IPS DF 19.7 (cell line): ENCODE data around the gene CD300LF.

ENCODE experiments used
- DNase-seq: peaks from one replicate; pipeline ENCODE4 v3.0.0-alpha.2; 2013; ENCODE audit warnings: low read depth, low spot score

CD300LF gene

GRCh38 chr17:74730491-74731346, 18.0 kb upstream of the CD300LF start:
- no peak for DNase-seq

DNA sequence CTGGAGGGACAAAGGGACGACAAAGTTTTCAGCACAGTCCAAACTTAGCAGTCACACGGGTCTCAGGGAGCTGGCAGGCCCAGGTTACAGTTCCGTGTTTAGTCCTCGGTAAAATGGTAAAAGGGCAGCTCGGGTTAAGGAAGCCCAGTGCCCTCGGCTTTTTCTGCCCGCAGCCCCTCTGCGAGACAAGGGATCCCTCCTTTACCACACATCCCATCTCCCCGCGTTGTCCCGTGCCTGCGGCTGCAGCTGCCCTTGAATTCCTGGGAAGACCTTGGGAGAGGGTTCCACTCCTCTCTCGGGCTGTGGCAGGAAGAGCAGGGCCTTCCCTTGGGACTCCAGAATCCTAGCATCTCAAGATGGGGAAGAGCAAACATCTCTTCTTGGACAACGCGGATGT, 17.1 kb upstream of the CD300LF start:
- DNase-seq = no peak

- no peak for DNase-seq
These were observed 16.6 kb upstream of the CD300LF start for GRCh38 chr17:74729368-74729767.

DNA sequence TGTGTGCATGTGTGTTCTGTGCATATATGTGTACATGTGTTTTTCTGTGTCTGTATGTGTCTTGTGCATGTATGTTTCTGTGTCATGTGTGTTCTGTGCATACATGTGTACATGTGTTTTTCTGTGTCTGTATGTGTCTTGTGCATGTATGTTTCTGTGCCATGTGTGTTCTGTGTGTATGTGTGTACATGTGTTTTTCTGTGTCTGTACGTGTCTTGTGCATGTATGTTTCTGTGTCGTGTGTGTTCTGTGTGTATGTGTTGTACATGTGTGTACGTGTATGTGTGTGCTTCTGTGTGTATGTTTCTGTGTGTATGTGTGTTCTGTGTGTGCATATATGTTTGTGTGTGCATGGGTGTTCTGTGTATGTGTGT, 16.0 kb upstream of the CD300LF start:
- no peak for DNase-seq

DNA sequence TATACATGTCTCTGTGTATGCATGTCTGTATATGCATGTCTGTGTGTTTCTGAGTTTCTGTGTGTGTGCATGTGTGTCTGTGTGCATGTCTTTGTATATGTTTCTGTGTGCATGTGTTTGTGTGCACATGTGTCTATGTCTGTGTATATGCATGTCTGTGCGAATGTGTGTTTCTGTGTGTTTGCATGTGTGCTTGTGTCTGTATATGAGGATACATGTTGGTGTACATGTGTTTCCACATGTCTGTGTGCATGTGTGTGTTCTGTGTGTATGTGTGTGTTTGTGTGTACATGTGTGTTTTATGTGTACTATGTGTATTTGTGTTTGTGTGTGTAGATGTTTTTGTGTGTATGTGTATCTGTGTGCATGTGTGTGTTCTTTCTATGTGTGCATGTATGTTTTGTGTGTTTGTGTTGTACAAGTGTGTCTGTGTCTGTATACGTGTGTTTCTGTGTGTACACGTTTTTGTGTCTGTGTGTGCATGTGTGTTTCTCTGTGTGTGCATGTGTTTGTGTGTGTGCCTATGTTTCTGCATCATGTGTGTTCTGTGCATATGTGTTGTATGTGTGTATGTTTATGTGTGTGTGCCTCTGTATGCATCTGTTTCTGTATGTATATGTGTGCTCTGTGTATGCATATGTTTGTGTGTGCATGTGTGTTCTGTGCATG, 15.4 kb upstream of the CD300LF start:
- no peak for DNase-seq

GRCh38 chr17:74725111-74725510, 12.4 kb upstream of the CD300LF start:
- no peak for DNase-seq

- no peak for DNase-seq
These were observed 11.2 kb upstream of the CD300LF start for GRCh38 chr17:74723891-74724290.

DNA sequence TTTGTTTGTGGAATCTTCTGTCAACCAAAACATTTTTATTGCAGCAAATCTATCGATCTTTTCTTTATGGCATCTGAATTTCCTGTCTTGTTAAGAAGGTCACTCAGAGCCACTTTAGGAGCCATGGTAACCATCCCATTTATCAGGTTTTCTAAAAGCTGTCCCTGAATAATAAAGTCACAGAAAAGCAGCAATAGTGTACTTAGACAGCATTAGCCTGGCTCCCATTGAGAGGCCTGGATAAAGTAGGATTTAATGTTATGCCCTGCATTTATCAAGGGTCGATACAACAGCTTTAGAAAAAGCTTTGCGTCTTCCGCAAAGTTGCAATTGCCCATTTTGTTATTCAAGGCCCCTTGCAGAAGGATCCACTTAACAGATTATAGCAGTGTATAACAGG, 10.1 kb upstream of the CD300LF start:
- no peak for DNase-seq

DNA sequence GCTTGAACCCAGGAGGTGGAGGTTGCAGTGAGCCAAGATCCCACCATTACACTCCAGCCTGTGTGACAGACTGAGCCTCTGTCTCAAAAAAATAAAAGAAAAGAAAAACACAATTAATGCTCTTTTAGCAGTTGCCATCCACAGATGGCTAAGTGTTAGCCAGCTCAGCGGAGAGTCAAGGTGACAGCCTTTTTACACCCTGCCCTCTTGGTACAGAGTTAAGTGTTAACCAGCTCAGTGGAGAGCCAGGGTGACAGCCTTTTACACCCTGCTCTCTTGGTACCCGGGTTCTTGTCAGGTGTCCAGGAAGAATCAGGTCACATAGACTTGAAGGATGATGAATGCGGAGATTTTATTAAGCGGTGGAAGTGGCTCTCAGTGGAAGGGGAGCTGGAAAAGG, 7.8 kb upstream of the CD300LF start:
- no peak for DNase-seq

DNA sequence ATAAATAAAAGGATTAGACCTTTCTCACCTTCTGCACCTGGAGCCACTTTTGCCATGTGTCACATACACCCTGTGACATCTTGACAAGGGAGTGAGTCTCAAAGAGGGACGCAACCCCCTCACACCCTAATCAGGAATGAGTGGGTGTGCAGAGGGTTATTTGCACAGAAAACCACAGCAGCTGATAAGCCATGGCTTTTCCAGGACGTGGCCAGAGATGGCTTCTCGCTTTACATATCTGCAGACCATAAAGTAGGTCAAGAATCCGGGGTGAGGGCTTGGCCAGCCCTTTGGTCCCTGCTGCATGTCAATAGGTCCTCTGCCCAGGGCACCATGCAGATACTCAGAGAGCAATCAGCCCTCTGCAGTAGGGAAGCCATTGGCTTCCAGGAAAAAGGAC, 2.4 kb upstream of the CD300LF start:
- DNase-seq = no peak

- DNase-seq = no peak
These were observed 540 bp upstream of the CD300LF start for GRCh38 chr17:74713171-74713755.

- DNase-seq = no peak
These were observed 422 bp downstream of the CD300LF start for GRCh38 chr17:74712301-74712700.

GRCh38 chr17:74711058-74711824, 1.5 kb downstream of the CD300LF start:
- DNase-seq = no peak

DNA sequence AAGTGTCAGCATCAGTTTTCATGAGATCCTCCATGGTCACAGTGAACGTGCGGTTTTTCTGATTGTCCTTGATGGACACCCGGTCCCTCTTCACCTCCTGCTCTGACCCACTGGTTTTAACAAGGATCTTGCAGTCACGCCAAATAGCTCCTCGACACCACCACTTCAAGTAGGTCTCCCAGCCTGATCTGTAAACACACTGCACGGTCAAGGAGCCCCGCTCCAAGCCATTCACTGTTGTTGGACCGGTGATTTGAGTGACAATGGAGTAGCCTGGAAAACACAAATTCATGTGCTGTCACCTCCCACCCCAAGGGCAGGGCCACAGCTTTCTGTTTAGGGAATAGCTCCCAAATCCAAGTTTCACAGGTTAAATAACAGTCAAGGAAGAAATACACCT, 8.2 kb downstream of the CD300LF start:
- DNase-seq = no peak

GRCh38 chr17:74703311-74703710, 9.4 kb downstream of the CD300LF start:
- no peak for DNase-seq

DNA sequence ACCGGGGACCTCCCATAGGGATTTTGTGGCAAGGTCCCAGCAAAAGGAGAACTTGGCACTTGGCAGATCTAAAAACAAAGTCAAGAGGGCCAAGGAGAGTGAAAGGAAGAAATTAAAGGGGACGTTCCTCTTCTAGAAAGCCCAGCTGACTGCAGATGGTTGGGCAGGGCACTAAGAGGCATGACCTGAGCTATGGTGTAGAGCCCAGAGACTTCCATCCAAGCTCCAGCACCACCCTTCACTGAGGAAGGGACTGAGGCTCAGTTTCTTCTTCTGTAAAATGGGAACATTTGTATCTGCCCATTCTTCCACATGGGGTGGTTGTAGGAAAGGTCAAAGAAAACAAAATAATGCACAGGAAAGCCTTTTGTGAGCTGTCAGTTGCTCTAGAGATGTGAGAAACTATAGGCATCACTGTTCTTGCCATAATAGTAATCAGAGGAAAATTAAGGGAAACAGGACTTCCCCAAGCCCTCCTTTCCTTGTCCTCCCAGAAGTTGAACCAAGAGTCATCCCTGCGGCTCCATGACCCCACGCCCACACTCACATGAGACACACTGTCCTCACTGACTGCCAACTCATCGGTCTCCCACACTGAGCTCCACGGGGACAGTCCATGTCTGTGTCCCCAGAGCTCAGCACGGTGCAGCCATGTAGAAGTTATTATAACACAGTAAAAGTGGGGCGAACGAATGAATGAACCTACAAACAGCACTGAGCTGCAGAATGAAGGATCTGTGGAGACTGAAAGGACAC, 10.4 kb downstream of the CD300LF start:
- DNase-seq = no peak

GRCh38 chr17:74699236-74699635, 13.5 kb downstream of the CD300LF start:
- no peak for DNase-seq

- DNase-seq = no peak
These were observed 14.7 kb downstream of the CD300LF start for GRCh38 chr17:74698069-74698468.

DNA sequence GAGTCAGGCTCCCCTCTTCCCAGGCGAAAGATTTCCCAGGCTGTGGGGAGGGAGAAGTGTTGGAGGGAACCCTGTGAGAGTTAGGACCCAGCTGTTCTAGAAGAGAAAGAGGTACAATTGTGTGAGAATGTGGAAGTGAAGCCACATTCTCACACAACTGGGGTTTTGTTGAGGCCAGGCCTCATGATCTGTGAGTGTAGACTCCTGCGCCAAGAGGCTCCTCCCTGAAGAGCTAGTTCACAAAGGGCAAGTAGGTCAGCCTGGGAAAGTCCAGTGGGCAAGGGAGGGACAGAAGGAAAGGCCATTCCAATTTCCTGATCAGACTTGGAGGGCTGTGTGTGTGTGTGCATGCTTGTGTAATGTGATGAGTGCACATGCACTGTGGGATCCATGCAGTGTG, 15.2 kb downstream of the CD300LF start:
- no peak for DNase-seq

GRCh38 chr17:74695629-74696028, 17.1 kb downstream of the CD300LF start:
- no peak for DNase-seq

GRCh38 chr17:74694081-74694480, 18.6 kb downstream of the CD300LF start:
- DNase-seq = no peak
